Smooth muscle cell (in vitro differentiated cells): Measurements from ENCODE around the gene GAS7. TPM values are rescaled to one million over a fixed set of nuclear protein-coding genes. Genes with fewer than 3 reads are reported as not detected.

ENCODE experiments used
- DNase-seq: peaks from one replicate; lab custom pipeline; 2025; ENCODE audit not compliant: unreplicated experiment; lab: John Stamatoyannopoulos, UW
- H2AFZ ChIP-seq: fragments of 200-600 bp; sonication (generic); 2 replicates; pipeline ENCODE4 v1.6.0; 2016; ENCODE audit warnings: antibody characterized with exemption, low read depth, mild to moderate bottlenecking
- H3F3A ChIP-seq: fragments of 200-600 bp; sonication (generic); 2 replicates; pipeline ENCODE4 v1.6.0; 2017; ENCODE audit warnings: antibody characterized with exemption, low read depth
- H3K27ac ChIP-seq: fragments of 200-600 bp; sonication (generic); 2 replicates; pipeline ENCODE4 v1.5.1; 2016; ENCODE audit warnings: low read depth, mild to moderate bottlenecking
- H3K27me3 ChIP-seq: fragments of 200-600 bp; sonication (generic); 2 replicates; pipeline ENCODE4 v1.6.1; 2016; ENCODE audit warnings: low read depth, mild to moderate bottlenecking
- H3K36me3 ChIP-seq: fragments of 200-600 bp; sonication (generic); 2 replicates; pipeline ENCODE4 v1.5.1; 2016; ENCODE audit warnings: low read depth
- H3K4me1 ChIP-seq: fragments of 200-600 bp; sonication (generic); 2 replicates; pipeline ENCODE4 v1.5.1; 2016; ENCODE audit warnings: low read depth
- H3K4me2 ChIP-seq: fragments of 200-600 bp; sonication (generic); 2 replicates; pipeline ENCODE4 v1.6.0; 2016; ENCODE audit warnings: mild to moderate bottlenecking
- H3K4me3 ChIP-seq: fragments of 200-600 bp; sonication (generic); 2 replicates; pipeline ENCODE4 v1.5.1; 2016; ENCODE audit warnings: mild to moderate bottlenecking
- H3K79me2 ChIP-seq: fragments of 200-600 bp; sonication (generic); 2 replicates; pipeline ENCODE4 v1.6.0; 2016; ENCODE audit warnings: low read depth, mild to moderate bottlenecking
- H3K9ac ChIP-seq: fragments of 200-600 bp; sonication (generic); 2 replicates; pipeline ENCODE4 v1.6.0; 2016; ENCODE audit warnings: low read depth
- H3K9me3 ChIP-seq: fragments of 200-600 bp; sonication (generic); replicated peaks from 2 replicates; pipeline ENCODE4 v1.5.1; 2016; ENCODE audit warnings: low read depth
- H4K20me1 ChIP-seq: fragments of 200-600 bp; sonication (generic); 2 replicates; pipeline ENCODE4 v1.6.0; 2016; ENCODE audit warnings: low read depth
- CTCF ChIP-seq: fragments of 200-600 bp; sonication (generic); IDR thresholded peaks from 2 replicates; pipeline ENCODE4 v1.5.1; 2017; ENCODE audit warnings: borderline replicate concordance, mild to moderate bottlenecking, antibody characterized with exemption; ENCODE audit not compliant: insufficient read depth, poor library complexity, severe bottlenecking
- WGBS: methylation state at CpG from one replicate; pipeline ENCODE4 v1.1.7; 2016; ENCODE audit warnings: low lambda C conversion rate; 5-methylcytosine and 5-hydroxymethylcytosine counted together
- polyA plus RNA-seq: library from polyadenylated mRNA; unstranded; fragments of >200 nt; fragmentation: Nextera tagmentation; extraction: Ambion mirVana; gene quantifications from 2 replicates; pipeline ENCODE4 v1.2.1, GENCODE V29; 2016
- total RNA-seq: library from RNA; depleted of rRNA; stranded (reverse); fragments of >200 nt; gene quantifications from 2 replicates; pipeline ENCODE4 v1.2.3, GENCODE V29; 2014

Gene GAS7
- total and polyA plus RNA-seq, 2 experiments from 2014 or later, result 86.8 to 103 TPM

- WGBS, result 80% methylated on average over 7 of the region's 7 CpGs
- H3K4me2 ChIP-seq, result no peak overlapping the region
Observed at GRCh38 chr17:9944704-9945103, 253.7 kb downstream of the GAS7 start.

GRCh38 chr17:9943343-9943742 lies 255.1 kb downstream of the GAS7 start:
- Histone ChIP-seq H3F3A (peaks cover 4% of the 10 kb centered on the region), H3K79me2 (peaks cover 5% of the 10 kb centered on the region), H3K4me2 (no peak overlapping the region), H3K27ac (no peak overlapping the region), H3K36me3 (peaks cover 23% of the 10 kb centered on the region), H3K4me3 (no peak overlapping the region), H4K20me1 (peaks cover 66% of the 10 kb centered on the region), H3K9me3 (no peaks in the 10 kb centered on the region), H3K27me3 (no peaks in the 10 kb centered on the region), H3K4me1 (no peaks in the 10 kb centered on the region), H3K9ac (no peak overlapping the region), H2AFZ (no peak overlapping the region)
- 93% methylated on average over 9 of the region's 9 CpGs for WGBS
- no peak for TF ChIP-seq CTCF
- DNase-seq, result no peak

More at GRCh38 chr17:9944704-9945103, 253.7 kb downstream of the GAS7 start:
- Histone ChIP-seq H3K4me1 (no peaks in the 10 kb centered on the region), H3K9ac (no peak overlapping the region), H3K4me3 (no peak overlapping the region), H3K27ac (no peak overlapping the region), H2AFZ (no peak overlapping the region), H3F3A (peaks cover 4% of the 10 kb centered on the region), H3K27me3 (no peaks in the 10 kb centered on the region), H4K20me1 (peaks cover 76% of the 10 kb centered on the region), H3K36me3 (peaks cover 16% of the 10 kb centered on the region), H3K79me2 (peaks cover 5% of the 10 kb centered on the region), H3K9me3 (no peaks in the 10 kb centered on the region)
- no peak for TF ChIP-seq CTCF
- no peak for DNase-seq

- Histone ChIP-seq H3K36me3 (peaks cover 23% of the 10 kb centered on the region), H3F3A (peaks cover 6% of the 10 kb centered on the region), H3K27me3 (no peaks in the 10 kb centered on the region), H2AFZ (no peak overlapping the region), H3K9ac (no peak overlapping the region), H3K79me2 (peaks cover 5% of the 10 kb centered on the region), H3K4me3 (no peak overlapping the region), H3K9me3 (no peaks in the 10 kb centered on the region), H3K4me2 (no peak overlapping the region), H4K20me1 (peaks cover 63% of the 10 kb centered on the region), H3K27ac (no peak overlapping the region), H3K4me1 (no peaks in the 10 kb centered on the region)
- no peak for DNase-seq
- WGBS, result 89% methylated on average over 13 of the region's 13 CpGs
- TF ChIP-seq CTCF, result no peak
Observed at GRCh38 chr17:9942885-9943284, 255.5 kb downstream of the GAS7 start.

GRCh38 chr17:9941305-9941704 lies 257.1 kb downstream of the GAS7 start:
- Histone ChIP-seq H3F3A (peaks cover 15% of the 10 kb centered on the region), H3K9me3 (no peaks in the 10 kb centered on the region), H3K4me1 (no peaks in the 10 kb centered on the region), H3K4me3 (no peak overlapping the region), H3K27me3 (no peaks in the 10 kb centered on the region), H3K36me3 (peaks cover 23% of the 10 kb centered on the region), H3K4me2 (no peak overlapping the region), H4K20me1 (peaks cover 62% of the 10 kb centered on the region), H3K79me2 (peaks cover 3% of the 10 kb centered on the region), H3K9ac (no peak overlapping the region), H2AFZ (no peak overlapping the region), H3K27ac (no peak overlapping the region)
- no peak for DNase-seq
- WGBS, result 96% methylated on average over 13 of the region's 13 CpGs
- TF ChIP-seq CTCF, result no peak
